ENCODE results near the gene GRIN1. TPM values are rescaled to one million over a fixed set of nuclear protein-coding genes. Genes with fewer than 3 reads are reported as not detected.
A peak's percentile ranks its signal among the peaks of the same experiment; 100 is the strongest.

Gene GRIN1
- total RNA-seq, 1 experiment from 2014 or later: not detected

DNA sequence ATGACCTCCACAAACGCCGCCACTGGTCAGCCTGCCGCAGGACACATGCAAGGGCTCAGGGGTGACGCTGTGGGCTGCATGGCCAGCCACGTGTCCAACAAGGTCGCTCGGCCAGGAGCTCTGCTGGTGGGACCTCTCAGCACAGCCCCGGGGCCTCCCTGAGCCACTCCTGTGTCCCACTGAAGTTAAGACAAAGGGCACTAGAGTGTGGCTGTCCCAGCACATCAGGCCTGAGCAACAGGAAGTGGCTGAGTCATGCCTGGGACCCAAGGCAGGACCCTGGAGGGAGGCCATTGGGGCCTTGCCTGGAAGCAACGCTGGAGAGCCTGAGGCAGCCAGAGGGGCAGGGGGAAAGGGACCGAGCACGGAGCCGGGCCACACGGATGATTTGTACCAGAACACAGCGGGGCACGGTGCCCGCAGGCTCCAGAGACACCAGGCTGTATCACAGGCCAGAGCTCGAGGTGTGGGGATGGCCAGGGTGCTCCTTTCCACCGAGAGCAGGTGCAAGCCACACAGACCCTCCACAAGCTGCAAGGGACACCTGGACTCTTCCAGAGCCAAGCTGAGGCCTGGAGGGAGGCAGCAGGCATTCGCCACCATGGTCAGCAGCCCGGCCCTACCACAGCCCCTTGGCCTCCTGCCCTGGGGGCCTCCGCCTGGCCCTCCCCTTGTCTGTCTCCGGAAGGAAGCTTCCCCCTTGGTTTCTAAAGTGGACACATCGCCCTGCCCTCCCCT is 39.4 kb downstream of the GRIN1 start:
- no peak for DNase-seq (ENCODE audit: low spot score)

GRCh38 chr9:137178939-137179630 is 40.1 kb downstream of the GRIN1 start:
- no peak for DNase-seq (ENCODE audit: low spot score)

DNA sequence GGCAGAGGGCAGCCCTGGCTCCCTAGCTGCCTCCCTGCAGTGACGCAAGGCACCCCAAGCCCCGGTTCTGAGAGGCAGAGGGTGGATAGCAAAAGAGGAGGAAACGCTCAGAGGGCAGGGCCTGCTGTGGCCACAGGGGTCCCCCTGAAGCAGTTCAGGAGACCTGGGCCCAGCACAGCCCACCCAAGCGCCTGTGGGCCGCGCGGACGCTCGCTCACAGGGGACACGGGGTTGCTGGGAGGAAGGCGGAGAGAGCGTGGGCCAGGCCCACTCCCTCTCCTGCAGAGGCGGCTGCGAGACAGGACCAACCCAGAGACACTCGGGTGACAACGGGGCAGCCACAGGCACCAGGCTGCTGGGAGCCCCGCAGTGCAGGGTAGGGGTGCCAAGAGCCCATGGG is 40.8 kb downstream of the GRIN1 start:
- DNase-seq (ENCODE audit: low spot score): no peak

DNA sequence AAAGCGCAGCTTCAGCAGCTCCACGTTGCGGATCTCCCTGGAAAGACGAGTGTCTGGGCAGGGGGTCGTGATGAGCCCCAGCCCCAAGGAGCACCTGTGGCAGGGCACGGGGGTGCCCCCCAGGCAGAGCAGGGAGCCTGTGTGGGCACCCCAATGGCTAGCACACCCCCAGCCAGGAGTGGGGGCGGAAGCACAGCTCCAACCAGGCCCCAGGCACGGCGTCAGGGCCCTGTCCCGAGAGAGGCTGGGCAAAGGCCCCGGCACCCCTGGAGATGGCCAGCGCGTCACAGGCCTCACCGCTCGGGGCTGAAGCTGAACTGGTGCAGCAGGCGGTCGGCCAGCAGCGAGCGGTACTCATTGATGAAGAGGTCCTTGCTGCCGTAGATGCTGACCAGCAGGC is 41.5 kb downstream of the GRIN1 start:
- DNase-seq (ENCODE audit: low spot score): no peak

DNA sequence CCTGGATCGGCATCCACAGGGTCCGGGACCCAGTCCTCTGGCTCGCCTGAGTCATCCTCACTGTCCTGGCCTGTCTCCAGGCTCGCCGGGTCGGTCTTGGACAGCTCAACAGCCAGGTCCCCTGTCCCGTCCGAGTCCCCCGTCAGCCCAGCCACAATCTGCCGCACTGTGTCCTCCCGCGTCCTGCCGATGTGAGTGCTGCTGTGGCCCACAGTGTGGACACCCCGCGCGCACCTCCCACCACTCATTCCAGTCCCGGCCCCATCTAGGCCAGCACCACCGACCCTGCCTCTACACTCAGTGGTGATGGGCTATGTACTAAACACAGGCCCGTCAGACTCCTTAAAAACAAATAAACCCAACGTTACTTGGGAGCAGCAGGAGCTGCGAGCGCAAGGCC is 42.7 kb downstream of the GRIN1 start:
- no peak for DNase-seq (ENCODE audit: low spot score)

- no peak for DNase-seq (ENCODE audit: low spot score)
These were observed 43.9 kb downstream of the GRIN1 start for GRCh38 chr9:137182836-137183235.

DNA sequence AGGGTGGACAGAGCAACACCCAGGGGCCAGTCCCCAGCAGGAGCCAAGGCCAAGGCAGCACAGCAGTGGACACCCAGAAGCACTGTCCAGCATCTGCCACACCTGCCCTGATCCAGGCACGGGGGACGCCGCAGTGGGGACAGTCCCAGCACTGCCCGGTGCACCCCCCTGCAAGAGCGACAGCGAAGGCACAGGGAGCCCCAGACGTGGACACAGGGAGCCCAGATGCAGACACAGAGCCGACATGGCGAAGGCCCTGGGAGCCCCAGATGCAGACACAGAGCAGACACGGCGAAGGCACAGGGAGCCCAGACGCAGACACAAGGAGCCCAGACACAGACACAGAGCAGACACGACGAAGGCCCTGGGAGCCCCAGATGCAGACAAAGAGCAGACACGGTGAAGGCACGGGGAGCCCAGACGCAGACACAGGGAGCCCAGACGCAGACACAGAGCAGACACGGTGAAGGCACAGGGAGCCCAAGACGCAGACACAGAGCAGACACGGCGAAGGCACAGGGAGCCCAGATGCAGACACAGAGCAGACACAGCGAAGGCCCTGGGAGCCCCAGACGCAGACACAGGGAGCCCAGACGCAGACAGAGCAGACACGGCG is 45.1 kb downstream of the GRIN1 start:
- DNase-seq (ENCODE audit: low spot score): no peak

GRCh38 chr9:137184881-137185660 is 46.1 kb downstream of the GRIN1 start:
- no peak for DNase-seq (ENCODE audit: low spot score)

GRCh38 chr9:137185921-137186320 is 47.0 kb downstream of the GRIN1 start:
- DNase-seq (ENCODE audit: low spot score): no peak

GRCh38 chr9:137186385-137186784 is 47.4 kb downstream of the GRIN1 start:
- DNase-seq (ENCODE audit: low spot score): no peak

GRCh38 chr9:137187386-137187785 is 48.4 kb downstream of the GRIN1 start:
- DNase-seq (ENCODE audit: low spot score): no peak

GRCh38 chr9:137188086-137188489 is 49.1 kb downstream of the GRIN1 start:
- no peak for DNase-seq (ENCODE audit: low spot score)

- peak; percentile 87 for DNase-seq (ENCODE audit: low spot score)
These were observed 49.7 kb downstream of the GRIN1 start, which contains the start of the genes ANAPC2 and SSNA1 for GRCh38 chr9:137188490-137189296. ANAPC2 (minus strand) TSS chr9:137188560; CDS start chr9:137188532, 28 bp downstream. SSNA1 (plus strand) TSS chr9:137188676; CDS start chr9:137188727, 51 bp downstream.

DNA sequence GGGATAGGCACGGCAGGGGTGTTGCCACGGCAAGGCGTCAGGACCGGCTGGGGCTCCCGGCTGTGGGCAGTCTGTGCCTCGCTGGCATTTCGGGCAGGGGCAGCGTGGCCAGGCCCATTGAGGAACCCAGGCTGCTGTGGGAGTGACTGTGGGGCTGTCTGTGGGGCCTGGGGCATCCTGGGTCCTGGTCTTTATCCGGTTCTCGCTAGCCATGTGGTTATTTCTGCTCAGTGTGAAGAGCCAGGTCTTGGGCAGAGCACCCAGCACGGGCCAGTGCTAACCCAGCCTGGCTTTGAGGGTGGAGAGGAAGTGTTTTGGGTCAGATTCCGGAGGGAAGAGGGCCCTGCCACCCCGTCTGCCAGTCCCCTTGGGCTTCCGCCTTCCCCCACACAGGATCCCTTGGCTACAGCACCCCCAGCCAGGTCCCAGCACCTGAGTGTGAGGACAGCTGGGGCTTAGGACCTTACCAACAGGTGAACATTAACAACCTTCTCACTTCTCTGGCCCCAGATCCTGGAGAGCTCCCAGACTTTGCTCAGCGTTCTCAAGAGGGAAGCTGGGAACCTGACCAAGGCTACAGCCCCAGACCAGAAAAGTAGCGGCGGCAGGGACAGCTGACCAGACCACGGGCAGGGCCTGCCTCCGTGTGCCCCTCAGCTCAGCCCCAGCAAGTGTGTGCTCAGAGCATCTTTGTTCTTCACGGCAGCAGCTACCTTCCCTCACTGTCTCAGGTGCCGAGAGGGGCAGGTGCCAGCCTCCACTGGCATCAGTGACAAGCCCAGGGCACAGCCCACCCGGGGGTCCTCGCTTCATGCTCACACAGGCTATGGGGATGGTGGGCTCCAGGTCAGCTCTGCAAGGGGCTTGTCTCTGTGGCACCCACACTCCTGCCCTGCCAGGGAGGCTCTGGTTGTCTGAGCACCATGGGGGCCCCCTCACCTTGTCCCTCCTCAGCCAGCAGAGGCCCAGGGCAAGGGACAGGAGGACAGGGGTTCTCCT is 50.6 kb downstream of the GRIN1 start:
- no peak for DNase-seq (ENCODE audit: low spot score)

DNA sequence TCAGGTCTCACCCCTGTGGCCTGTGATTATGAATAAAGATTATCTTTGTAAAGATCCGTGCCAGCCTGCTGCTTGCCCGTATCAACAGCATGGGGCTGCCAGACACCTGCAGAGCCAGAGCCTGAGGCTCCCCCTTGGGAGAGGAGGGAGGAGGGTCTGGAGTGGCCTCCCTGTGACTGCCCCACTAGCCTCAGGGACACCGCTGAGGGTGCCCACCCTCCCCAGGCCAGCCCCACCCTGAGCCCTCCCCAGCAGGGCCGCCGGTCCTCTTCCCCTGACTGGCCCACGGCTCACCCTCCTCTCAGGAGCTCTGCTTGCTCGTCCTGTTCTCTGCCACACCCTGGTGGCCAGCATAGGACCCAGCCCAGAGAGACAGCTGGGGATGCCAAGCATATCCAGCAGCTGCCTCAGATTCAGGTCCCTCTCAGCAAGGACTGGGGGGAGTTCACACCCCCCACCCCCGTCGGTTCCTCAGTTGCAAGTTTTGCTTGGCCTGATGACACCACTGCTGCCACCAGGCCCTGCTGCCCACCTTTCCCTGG is 51.4 kb downstream of the GRIN1 start:
- no peak for DNase-seq (ENCODE audit: low spot score)

GRCh38 chr9:137191245-137191644 is 52.3 kb downstream of the GRIN1 start:
- no peak for DNase-seq (ENCODE audit: low spot score)

DNA sequence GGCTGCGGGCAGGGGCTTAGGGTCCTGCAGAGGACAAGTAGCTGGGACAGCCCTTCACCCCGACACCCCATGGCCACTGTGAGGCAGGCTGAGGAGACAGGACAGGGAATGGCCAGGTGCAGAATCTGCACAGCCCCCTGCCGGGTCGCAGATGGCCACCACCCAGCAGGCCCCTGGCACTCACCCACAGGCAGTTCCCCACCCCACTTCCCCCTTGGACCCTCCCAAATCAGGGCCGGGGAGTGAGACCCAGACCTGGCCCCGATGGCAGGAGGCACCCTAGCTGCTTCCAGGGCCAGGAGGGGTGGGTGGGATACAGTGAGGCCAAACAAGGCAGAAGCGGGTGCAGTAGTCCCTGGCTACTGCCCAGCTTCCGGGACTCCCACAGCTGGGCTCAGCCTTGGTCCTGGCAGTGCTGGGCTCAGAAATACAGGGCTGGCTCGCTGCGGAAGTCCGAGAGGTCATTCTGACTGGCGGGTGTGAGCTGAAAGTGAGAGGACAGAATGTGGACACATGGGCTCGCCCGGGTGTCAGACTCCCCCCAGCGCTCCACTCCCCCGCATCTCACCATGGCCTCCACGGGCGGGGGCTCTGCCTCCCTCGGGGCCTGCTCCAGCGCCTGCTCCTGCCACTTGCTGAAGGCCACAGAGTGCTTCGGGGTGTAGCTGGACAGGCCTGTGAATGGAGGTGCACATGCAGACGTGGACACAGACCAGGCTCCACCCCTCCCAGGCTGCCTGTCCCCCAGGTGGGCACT is 52.9 kb downstream of the GRIN1 start:
- no peak for DNase-seq (ENCODE audit: low spot score)

DNA sequence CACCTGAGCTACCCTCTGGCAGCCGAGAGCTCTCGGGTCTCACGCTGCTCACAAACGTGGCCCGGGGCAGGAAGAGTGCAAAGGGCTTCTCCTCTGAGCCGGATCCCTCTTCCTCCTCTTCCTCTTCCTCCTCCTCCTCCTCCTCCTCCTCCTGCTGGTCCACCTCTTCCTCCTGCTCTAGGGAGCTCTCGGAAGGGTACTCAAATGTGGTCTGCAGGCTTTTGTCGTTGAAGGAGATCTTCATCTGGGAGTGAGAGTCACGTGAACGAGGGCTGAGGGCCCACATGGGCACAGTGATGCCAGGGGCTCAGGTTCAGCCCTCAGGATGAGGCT is 53.5 kb downstream of the GRIN1 start:
- no peak for DNase-seq (ENCODE audit: low spot score)

DNA sequence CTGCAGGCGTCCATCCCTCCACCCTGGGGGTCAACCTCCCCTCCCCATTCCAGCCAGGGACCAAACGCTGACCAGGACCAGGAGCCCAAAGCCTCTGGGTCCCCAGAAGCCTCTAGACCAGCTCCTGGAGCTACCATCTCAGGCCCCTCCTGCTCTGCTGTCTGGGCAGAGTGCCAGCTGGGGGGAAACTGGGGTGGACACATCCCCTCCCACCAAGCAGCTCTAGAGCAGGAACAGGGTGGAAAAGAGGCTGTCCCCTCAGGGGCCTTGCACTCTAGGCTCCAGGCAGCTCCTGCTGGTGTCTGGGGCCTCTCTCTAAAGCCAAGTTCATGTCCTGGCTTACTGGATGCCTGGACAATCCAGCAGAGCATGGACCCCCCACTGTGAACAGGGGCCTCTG is 53.9 kb downstream of the GRIN1 start:
- DNase-seq (ENCODE audit: low spot score): no peak
